Occipital lobe (tissue), 2 donors: ENCODE results near the gene DCN. TPM values are rescaled to one million over a fixed set of nuclear protein-coding genes. Genes with fewer than 3 reads are reported as not detected.

ENCODE experiments used
- DNase-seq: peaks from one replicate; lab custom pipeline; 2025; lab: John Stamatoyannopoulos, UW
- total RNA-seq: library from RNA; depleted of rRNA; stranded (reverse); fragments of >200 nt; gene quantifications from one replicate; pipeline ENCODE4 v1.2.3, GENCODE V29; 2014

Gene DCN
- total RNA-seq, 1 donor from 2014 or later = 46.3 TPM

GRCh38 chr12:91186156-91186555, 3.5 kb upstream of the DCN start:
- DNase-seq = no peak

GRCh38 chr12:91185421-91185820, 2.8 kb upstream of the DCN start:
- DNase-seq = no peak

- no peak for DNase-seq
Observed at GRCh38 chr12:91183551-91183950, 934 bp upstream of the DCN start.

- DNase-seq = no peak
Observed at GRCh38 chr12:91180582-91181395, 1.8 kb downstream of the DCN start.

GRCh38 chr12:91179966-91180561, 2.6 kb downstream of the DCN start:
- no peak for DNase-seq

GRCh38 chr12:91179315-91179714, 3.3 kb downstream of the DCN start:
- no peak for DNase-seq

- no peak for DNase-seq
Observed at GRCh38 chr12:91178781-91179180, 3.8 kb downstream of the DCN start.

GRCh38 chr12:91178139-91178561, 4.5 kb downstream of the DCN start:
- no peak for DNase-seq

GRCh38 chr12:91177381-91177780, 5.2 kb downstream of the DCN start:
- no peak for DNase-seq

GRCh38 chr12:91176915-91177314, 5.7 kb downstream of the DCN start:
- DNase-seq = no peak

GRCh38 chr12:91176358-91176757, 6.3 kb downstream of the DCN start:
- DNase-seq = no peak

- DNase-seq = no peak
Observed at GRCh38 chr12:91173124-91173523, 9.5 kb downstream of the DCN start.

GRCh38 chr12:91172096-91172495, 10.5 kb downstream of the DCN start:
- no peak for DNase-seq

GRCh38 chr12:91171476-91171875, 11.1 kb downstream of the DCN start:
- DNase-seq = no peak

GRCh38 chr12:91163116-91163515, 19.5 kb downstream of the DCN start:
- no peak for DNase-seq

- DNase-seq = no peak
Observed at GRCh38 chr12:91161009-91161408, 21.6 kb downstream of the DCN start.

GRCh38 chr12:91155990-91156389, 26.6 kb downstream of the DCN start:
- no peak for DNase-seq

GRCh38 chr12:91154131-91154530, 28.5 kb downstream of the DCN start:
- DNase-seq = no peak

GRCh38 chr12:91144053-91144452, 38.6 kb downstream of the DCN start:
- DNase-seq = no peak

- DNase-seq = no peak
Observed at GRCh38 chr12:91143206-91143605, 39.4 kb downstream of the DCN start.

- no peak for DNase-seq
Observed at GRCh38 chr12:91142221-91142631, 40.4 kb downstream of the DCN start.

- DNase-seq = no peak
Observed at GRCh38 chr12:91140026-91140931, 42.3 kb downstream of the DCN start.
